ENCODE measurements around the gene RAD21L1.

The RAD21L1 gene

GRCh38 chr20:1282966-1283365 lies 57.1 kb downstream of the RAD21L1 start:
- TF ChIP-seq, protein P1, sequence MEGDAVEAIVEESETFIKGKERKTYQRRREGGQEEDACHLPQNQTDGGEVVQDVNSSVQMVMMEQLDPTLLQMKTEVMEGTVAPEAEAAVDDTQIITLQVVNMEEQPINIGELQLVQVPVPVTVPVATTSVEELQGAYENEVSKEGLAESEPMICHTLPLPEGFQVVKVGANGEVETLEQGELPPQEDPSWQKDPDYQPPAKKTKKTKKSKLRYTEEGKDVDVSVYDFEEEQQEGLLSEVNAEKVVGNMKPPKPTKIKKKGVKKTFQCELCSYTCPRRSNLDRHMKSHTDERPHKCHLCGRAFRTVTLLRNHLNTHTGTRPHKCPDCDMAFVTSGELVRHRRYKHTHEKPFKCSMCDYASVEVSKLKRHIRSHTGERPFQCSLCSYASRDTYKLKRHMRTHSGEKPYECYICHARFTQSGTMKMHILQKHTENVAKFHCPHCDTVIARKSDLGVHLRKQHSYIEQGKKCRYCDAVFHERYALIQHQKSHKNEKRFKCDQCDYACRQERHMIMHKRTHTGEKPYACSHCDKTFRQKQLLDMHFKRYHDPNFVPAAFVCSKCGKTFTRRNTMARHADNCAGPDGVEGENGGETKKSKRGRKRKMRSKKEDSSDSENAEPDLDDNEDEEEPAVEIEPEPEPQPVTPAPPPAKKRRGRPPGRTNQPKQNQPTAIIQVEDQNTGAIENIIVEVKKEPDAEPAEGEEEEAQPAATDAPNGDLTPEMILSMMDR (IDR thresholded peaks at IDR 0.05; ENCODE audit: low read depth, low read length), result no peak
- DNase-seq (ENCODE audit: low read depth in 2 of 2), result no peak
- H3K4me3 ChIP-seq (replicated peaks in 1 of 2; ENCODE audit: low read depth in 2 of 2, low read length in 2 of 2), result no peak overlapping the region

DNA sequence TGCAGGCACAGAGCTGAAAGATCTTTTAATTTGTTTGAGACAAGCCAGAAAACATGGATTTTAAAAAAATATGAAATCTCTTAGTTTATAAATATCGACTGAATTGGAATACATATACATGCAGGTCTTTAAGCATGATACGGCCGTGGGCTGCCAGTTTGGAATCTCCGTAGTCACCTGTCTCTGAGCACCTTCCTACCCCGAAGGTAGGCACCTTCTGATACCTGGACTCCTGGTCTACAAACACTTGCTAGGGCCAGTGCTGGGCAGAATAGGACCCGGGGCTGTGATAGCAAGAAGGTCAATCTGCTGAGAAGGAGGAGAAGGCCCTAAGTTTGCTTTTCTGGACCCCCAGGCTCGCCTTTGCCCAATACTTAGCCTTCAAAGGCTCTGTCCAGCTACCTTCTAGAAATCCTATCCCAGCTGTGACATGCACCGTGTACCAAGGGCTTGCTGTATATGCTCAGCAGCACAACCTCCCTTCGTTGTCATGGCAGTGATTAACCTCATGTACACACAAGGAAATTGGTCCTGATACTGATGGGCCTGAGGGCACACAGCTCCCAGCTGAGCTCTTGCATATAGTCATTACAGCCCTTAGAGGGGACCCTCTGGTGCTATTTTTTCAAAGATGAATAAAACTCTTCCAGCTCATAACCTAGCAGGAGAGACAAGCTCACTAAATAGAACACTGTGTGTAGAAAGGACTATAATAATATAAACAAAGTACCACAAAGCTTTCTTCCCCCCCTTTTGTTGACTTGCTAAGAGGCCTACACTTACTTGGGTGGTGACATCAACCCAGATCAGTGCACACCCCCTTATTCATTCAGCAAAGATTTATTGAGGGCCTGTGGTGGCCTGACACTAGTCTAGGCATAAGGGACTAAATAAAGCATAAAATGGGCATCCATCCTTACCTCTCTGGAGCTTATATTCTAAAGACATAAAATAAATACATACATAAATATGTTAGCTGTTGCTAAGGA lies 58.0 kb downstream of the RAD21L1 start:
- TF ChIP-seq, protein P1 (IDR thresholded peaks at IDR 0.05; ENCODE audit: low read depth, low read length), result no peak
- H3K4me3 ChIP-seq (replicated peaks in 1 of 2; ENCODE audit: low read depth in 2 of 2, low read length in 2 of 2), result no peak overlapping the region

DNA sequence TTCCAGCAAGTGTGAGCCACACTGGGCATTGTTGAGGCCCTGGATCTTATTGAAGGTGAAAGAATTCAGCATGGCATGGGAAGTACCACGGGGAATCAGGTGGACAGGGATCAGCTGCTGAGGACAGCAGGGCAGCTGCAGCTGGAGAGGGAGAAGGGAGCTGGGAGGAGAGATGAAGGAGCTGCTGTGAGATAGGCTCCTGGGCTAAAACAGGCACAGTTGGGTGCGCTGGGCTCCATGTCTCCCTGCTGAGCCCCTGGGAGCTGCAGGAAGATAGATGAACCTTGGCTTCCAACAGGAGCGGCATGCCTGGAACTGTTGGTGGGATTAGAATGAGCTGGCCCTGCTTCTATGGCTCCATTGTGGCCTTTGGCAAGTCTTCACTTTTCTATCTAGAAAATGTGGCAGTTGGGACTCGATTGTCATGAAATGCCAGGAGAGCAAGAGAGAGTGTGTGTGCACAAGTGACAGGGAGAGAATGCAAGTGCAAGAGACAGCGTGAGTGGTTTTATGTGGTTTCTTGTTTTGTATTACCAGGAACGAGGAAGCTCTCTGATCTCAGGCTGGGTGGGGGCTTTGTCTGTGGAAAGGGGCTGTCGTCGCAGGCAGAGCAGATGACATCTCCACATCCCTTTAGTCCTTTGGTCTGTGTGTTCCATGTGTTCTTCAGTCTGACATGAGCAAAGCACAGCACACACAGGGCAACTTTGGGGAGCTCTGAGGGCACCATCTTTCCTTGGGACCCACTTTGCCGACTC lies 60.6 kb downstream of the RAD21L1 start:
- no peak for DNase-seq (ENCODE audit: low read depth in 2 of 2)
- TF ChIP-seq, protein P1 (IDR thresholded peaks at IDR 0.05; ENCODE audit: low read depth, low read length), result no peak
- no peak overlapping the region for H3K4me3 ChIP-seq (replicated peaks in 1 of 2; ENCODE audit: low read depth in 2 of 2, low read length in 2 of 2)

More for the DNA sequence above, 58.0 kb downstream of the RAD21L1 start:
- DNase-seq (ENCODE audit: low read depth in 2 of 2), result no peak

DNA sequence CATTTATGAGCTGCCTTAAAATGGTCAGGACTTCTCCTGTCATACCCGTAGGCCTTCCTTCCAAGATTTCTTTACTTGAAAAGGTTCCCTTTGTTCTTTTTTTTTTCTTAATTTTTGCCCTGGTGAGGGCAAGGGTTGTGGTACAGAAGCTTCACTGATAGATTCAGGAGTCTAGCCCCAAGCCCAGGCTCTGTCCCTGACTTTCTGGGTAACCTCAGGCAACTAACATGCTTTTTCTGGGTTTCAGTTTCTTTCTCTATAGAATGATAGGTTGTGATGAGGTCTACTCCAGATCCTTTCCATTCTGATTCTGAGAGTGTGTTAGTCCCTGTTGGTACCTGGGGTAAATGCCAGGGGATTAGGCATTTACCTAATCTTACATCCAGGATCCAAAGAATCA lies 61.5 kb downstream of the RAD21L1 start:
- no peak for DNase-seq (ENCODE audit: low read depth in 2 of 2)
- TF ChIP-seq, protein P1 (IDR thresholded peaks at IDR 0.05; ENCODE audit: low read depth, low read length), result no peak
- no peak overlapping the region for H3K4me3 ChIP-seq (replicated peaks in 1 of 2; ENCODE audit: low read depth in 2 of 2, low read length in 2 of 2)

DNA sequence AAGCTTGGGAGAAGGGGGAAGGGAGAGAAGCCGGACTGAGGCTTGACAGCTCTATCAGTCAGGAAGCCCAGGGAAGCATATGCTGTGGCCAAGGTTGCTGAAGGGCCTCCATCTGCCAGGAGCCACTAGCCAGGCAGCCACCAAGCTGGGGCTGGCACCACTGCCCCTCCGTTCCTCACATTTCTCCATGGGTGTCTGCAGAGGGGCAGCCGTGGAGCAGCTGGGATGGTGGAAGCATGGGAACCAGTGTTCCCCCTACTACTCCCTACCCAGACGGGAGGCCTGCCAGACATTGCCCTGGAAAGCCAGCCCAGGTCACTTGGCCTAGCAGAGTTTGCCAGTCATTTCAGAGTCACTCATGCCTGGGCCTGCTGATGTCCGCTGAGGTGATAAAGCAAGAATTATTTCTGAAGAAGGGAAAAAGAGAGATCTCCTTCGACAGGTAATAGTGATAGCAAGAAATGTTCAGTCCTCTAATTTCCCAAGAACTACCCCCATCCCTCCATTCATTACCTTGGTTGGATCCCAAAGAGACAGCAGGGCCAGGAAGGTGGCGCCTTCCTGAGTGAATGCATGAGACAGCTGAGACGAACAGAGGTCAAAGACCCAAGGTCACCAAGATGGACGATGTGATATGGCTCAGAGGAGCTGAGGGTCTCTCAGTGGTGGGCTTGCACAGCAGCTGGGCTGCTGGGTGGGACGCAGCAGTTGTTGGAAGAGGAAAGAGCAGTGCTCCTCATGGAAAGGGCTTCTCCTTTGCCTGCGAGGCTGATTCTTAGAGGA lies 62.1 kb downstream of the RAD21L1 start:
- TF ChIP-seq, protein P1 (IDR thresholded peaks at IDR 0.05; ENCODE audit: low read depth, low read length), result no peak
- no peak for DNase-seq (ENCODE audit: low read depth in 2 of 2)

GRCh38 chr20:1291191-1291741 lies 65.4 kb downstream of the RAD21L1 start:
- DNase-seq (ENCODE audit: low read depth in 2 of 2), result peak; percentile 55 to 67
- H3K4me3 ChIP-seq (replicated peaks in 1 of 2; ENCODE audit: low read depth in 2 of 2, low read length in 2 of 2), result no peak overlapping the region
- TF ChIP-seq, protein P1 (IDR thresholded peaks at IDR 0.05; ENCODE audit: low read depth, low read length), result no peak

More for the DNA sequence above, 62.1 kb downstream of the RAD21L1 start:
- no peak overlapping the region for H3K4me3 ChIP-seq (replicated peaks in 1 of 2; ENCODE audit: low read depth in 2 of 2, low read length in 2 of 2)
